H9 (cell line): ENCODE measurements around the gene SLC16A6. TPM values are rescaled to one million over a fixed set of nuclear protein-coding genes. Genes with fewer than 3 reads are reported as not detected.
"Not testable (repeated sequence)": the region's sequence is repeated elsewhere in the genome, so short reads cannot be mapped to it uniquely, and the experiment has no call there.

Source experiments
- DNase-seq: peaks from one replicate; pipeline ENCODE4 v3.0.0-alpha.2; 2017
- H2AFZ ChIP-seq: one replicate; pipeline ENCODE4 v1.6.1; 2013; ENCODE audit warnings: mild to moderate bottlenecking, low read length, control low read depth, moderate library complexity
- H2AK5ac ChIP-seq: 2 replicates; pipeline ENCODE4 v1.6.1; 2013; ENCODE audit warnings: low read length, control low read depth, mixed read lengths; ENCODE audit not compliant: insufficient read length
- H2BK120ac ChIP-seq: one replicate; pipeline ENCODE4 v1.6.1; 2013; ENCODE audit warnings: low read depth, mild to moderate bottlenecking, low read length, control low read depth, inconsistent platforms; ENCODE audit not compliant: poor library complexity, severe bottlenecking
- H2BK12ac ChIP-seq: 2 replicates; pipeline ENCODE4 v1.6.1; 2013; ENCODE audit warnings: low read length, control low read depth, mixed read lengths, low read depth; ENCODE audit not compliant: insufficient read length
- H2BK15ac ChIP-seq: 2 replicates; pipeline ENCODE4 v1.6.1; 2013; ENCODE audit warnings: low read depth, low read length, control low read depth
- H2BK20ac ChIP-seq: one replicate; pipeline ENCODE4 v1.6.1; 2013; ENCODE audit warnings: low read depth, mild to moderate bottlenecking, low read length, control low read depth, inconsistent platforms; ENCODE audit not compliant: poor library complexity, severe bottlenecking
- H2BK5ac ChIP-seq: 2 replicates; pipeline ENCODE4 v1.6.1; 2013; ENCODE audit warnings: low read length, control low read depth, mixed read lengths; ENCODE audit not compliant: insufficient read length
- H3K14ac ChIP-seq: 2 replicates; pipeline ENCODE4 v1.6.1; 2013; ENCODE audit warnings: low read length, control low read depth; ENCODE audit not compliant: insufficient read depth
- H3K18ac ChIP-seq: 2 replicates; pipeline ENCODE4 v1.6.1; 2013; ENCODE audit warnings: low read depth, mild to moderate bottlenecking, mixed read lengths, low read length, control low read depth; ENCODE audit not compliant: insufficient read length
- H3K23ac ChIP-seq: 2 replicates; pipeline ENCODE4 v1.6.1; 2013; ENCODE audit warnings: low read length, control low read depth, mixed read lengths, low read depth; ENCODE audit not compliant: insufficient read length
- H3K23me2 ChIP-seq: 2 replicates; pipeline ENCODE4 v1.6.1; 2013; ENCODE audit warnings: low read depth, mild to moderate bottlenecking, mixed read lengths, low read length, control low read depth; ENCODE audit not compliant: insufficient read length, poor library complexity, severe bottlenecking
- H3K27ac ChIP-seq: 2 replicates; pipeline ENCODE4 v1.5.1; 2013; ENCODE audit warnings: low read length, control low read depth, mixed read lengths, low read depth; ENCODE audit not compliant: insufficient read length
- H3K27me3 ChIP-seq: 2 replicates; pipeline ENCODE4 v1.6.1; 2013; ENCODE audit warnings: low read length, control low read depth, inconsistent platforms; ENCODE audit not compliant: insufficient read depth
- H3K4ac ChIP-seq: 2 replicates; pipeline ENCODE4 v1.6.1; 2013; ENCODE audit warnings: low read depth, mild to moderate bottlenecking, control low read depth, inconsistent platforms, low read length, moderate library complexity
- H3K4me1 ChIP-seq: 2 replicates; pipeline ENCODE4 v1.6.1; 2013; ENCODE audit warnings: low read length, control low read depth, inconsistent platforms; ENCODE audit not compliant: insufficient read depth
- H3K4me2 ChIP-seq: 2 replicates; pipeline ENCODE4 v1.6.1; 2013; ENCODE audit warnings: low read length, control low read depth, mixed read lengths; ENCODE audit not compliant: insufficient read length, insufficient read depth
- H3K56ac ChIP-seq: 2 replicates; pipeline ENCODE4 v1.6.1; 2013; ENCODE audit warnings: low read depth, mild to moderate bottlenecking, mixed read lengths, low read length, control low read depth; ENCODE audit not compliant: insufficient read length
- H3K79me1 ChIP-seq: 2 replicates; pipeline ENCODE4 v1.6.1; 2013; ENCODE audit warnings: low read depth, mild to moderate bottlenecking, moderate library complexity, low read length, control low read depth, inconsistent platforms; ENCODE audit not compliant: insufficient read depth, poor library complexity, severe bottlenecking
- H3K79me2 ChIP-seq: 2 replicates; pipeline ENCODE4 v1.6.1; 2013; ENCODE audit warnings: low read length, control low read depth, inconsistent platforms; ENCODE audit not compliant: insufficient read depth
- H3K9ac ChIP-seq: 2 replicates; pipeline ENCODE4 v1.6.1; 2013; ENCODE audit warnings: low read length, control low read depth, mixed read lengths; ENCODE audit not compliant: insufficient read length; ENCODE audit errors: extremely low read depth
- H3K9me3 ChIP-seq: one replicate; pipeline ENCODE4 v1.6.1; 2013; ENCODE audit warnings: low read depth, low read length, inconsistent platforms; ENCODE audit not compliant: control insufficient read depth
- H3T11ph ChIP-seq: one replicate; pipeline ENCODE4 v1.6.1; 2013; ENCODE audit warnings: mild to moderate bottlenecking, low read length, control low read depth, inconsistent platforms
- H4K20me1 ChIP-seq: one replicate; pipeline ENCODE4 v1.6.1; 2013; ENCODE audit not compliant: control insufficient read depth, insufficient read length, insufficient read depth
- H4K5ac ChIP-seq: 2 replicates; pipeline ENCODE4 v1.6.1; 2013; ENCODE audit warnings: low read depth, mild to moderate bottlenecking, mixed read lengths, low read length, control low read depth; ENCODE audit not compliant: insufficient read length
- H4K8ac ChIP-seq: replicated peaks from 2 replicates; pipeline ENCODE4 v1.6.1; 2013; ENCODE audit warnings: low read length, control low read depth, mixed read lengths, low read depth; ENCODE audit not compliant: insufficient read length
- H4K91ac ChIP-seq: 2 replicates; pipeline ENCODE4 v1.6.1; 2013; ENCODE audit warnings: low read depth, mild to moderate bottlenecking, moderate library complexity, mixed read lengths, low read length, control low read depth; ENCODE audit not compliant: insufficient read length
- H3K27ac Mint-ChIP-seq, 3 experiments: 2 replicates in 2 of 3; 3 replicates in 1 of 3; pipeline ENCODE4 v1.8.0; 2020 to 2021; ENCODE audit warnings: mixed read lengths in 3 of 3, mild to moderate bottlenecking in 1 of 3, moderate library complexity in 1 of 3
- H3K27me3 Mint-ChIP-seq: 2 replicates; pipeline ENCODE4 v1.8.0; 2021; ENCODE audit warnings: low read depth, mild to moderate bottlenecking, moderate library complexity, mixed read lengths
- H3K36me3 Mint-ChIP-seq, 3 experiments: 2 replicates in 2 of 3; 3 replicates in 1 of 3; pipeline ENCODE4 v1.8.0; 2020 to 2021; ENCODE audit warnings: low read depth in 3 of 3, mixed read lengths in 3 of 3; ENCODE audit not compliant: insufficient read depth in 1 of 3
- H3K4me1 Mint-ChIP-seq, 2 experiments: 2 replicates each; pipeline ENCODE4 v1.8.0; 2020; ENCODE audit warnings: mixed read lengths in 2 of 2
- H3K4me3 Mint-ChIP-seq, 2 experiments: 2 replicates in 1 of 2; 3 replicates in 1 of 2; pipeline ENCODE4 v1.8.0; 2020 to 2021; ENCODE audit warnings: mild to moderate bottlenecking in 2 of 2, mixed read lengths in 2 of 2, moderate library complexity in 1 of 2
- H3K9me3 Mint-ChIP-seq, 2 experiments: 2 replicates in 1 of 2; 3 replicates in 1 of 2; pipeline ENCODE4 v1.8.0; 2020; ENCODE audit warnings: mild to moderate bottlenecking in 2 of 2, mixed read lengths in 2 of 2, moderate library complexity in 1 of 2
- WGBS: extraction: QIAGEN DNeasy Blood & Tissue Kit; methylation state at CpG from one replicate; pipeline ENCODE4 v1.1.7; 2013; ENCODE audit warnings: missing lambda C conversion rate, low lambda C conversion rate, mixed read lengths; ENCODE audit not compliant: insufficient read length; ENCODE audit errors: extremely low coverage; 5-methylcytosine and 5-hydroxymethylcytosine counted together
- total RNA-seq: library from RNA; stranded (reverse); gene quantifications from 2 replicates; pipeline ENCODE4 v1.2.1, GENCODE V29; 2021
- TF ChIP-seq, protein P1 (sequence below): fragments of 200-600 bp; sonication (generic); conservative IDR thresholded peaks from 3 replicates; pipeline ENCODE4 v1.8.0; 2021; ENCODE audit warnings: antibody characterized with exemption, mild to moderate bottlenecking

Gene SLC16A6
- total RNA-seq, 1 experiment from 2014 or later = 0.33 TPM

DNA sequence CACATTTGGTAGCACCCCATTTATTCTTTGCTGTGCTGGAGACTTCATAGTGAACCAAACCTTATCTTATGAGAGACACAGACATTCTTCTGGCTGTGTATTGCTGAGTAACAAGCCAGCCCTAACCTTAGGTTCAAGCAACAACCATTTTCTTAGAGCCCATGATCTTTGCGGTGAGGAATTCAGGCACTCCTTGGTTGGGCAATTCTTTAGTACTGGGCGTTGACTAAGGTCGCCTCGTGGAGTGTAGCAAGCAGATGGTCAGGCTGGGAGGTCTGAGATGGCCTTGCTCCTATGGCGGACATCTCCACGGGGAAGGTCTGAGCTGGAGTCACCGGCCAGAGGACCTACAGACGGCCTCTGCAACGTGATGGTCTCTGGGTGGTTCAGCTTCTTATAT is 43.5 kb upstream of the SLC16A6 start:
- no peak overlapping the region for H4K8ac ChIP-seq
- Mint-ChIP-seq H3K4me3 (no peak overlapping the region), H3K4me1 (0 out of 4 replicates have a peak, but pooled peaks cover 0 to 2% of the 10 kb centered on the region in 2 experiments), H3K36me3 (peaks cover 10 to 15% (median 13%) of the 10 kb centered on the region in 3 experiments), H3K27me3 (peaks cover 1% of the 10 kb centered on the region; the same call in 1 of the 2 replicates), H3K27ac (no peak overlapping the region), H3K9me3 (peaks cover 21 to 28% of the 10 kb centered on the region in 2 experiments)
- no peaks in the 10 kb centered on the region for H3K4me1 ChIP-seq
- no peak overlapping the region for H3K9ac ChIP-seq
- TF ChIP-seq, protein P1, sequence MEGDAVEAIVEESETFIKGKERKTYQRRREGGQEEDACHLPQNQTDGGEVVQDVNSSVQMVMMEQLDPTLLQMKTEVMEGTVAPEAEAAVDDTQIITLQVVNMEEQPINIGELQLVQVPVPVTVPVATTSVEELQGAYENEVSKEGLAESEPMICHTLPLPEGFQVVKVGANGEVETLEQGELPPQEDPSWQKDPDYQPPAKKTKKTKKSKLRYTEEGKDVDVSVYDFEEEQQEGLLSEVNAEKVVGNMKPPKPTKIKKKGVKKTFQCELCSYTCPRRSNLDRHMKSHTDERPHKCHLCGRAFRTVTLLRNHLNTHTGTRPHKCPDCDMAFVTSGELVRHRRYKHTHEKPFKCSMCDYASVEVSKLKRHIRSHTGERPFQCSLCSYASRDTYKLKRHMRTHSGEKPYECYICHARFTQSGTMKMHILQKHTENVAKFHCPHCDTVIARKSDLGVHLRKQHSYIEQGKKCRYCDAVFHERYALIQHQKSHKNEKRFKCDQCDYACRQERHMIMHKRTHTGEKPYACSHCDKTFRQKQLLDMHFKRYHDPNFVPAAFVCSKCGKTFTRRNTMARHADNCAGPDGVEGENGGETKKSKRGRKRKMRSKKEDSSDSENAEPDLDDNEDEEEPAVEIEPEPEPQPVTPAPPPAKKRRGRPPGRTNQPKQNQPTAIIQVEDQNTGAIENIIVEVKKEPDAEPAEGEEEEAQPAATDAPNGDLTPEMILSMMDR = no peak
- H2BK15ac ChIP-seq = no peak overlapping the region
- H3K23me2 ChIP-seq = no peaks in the 10 kb centered on the region
- H2BK12ac ChIP-seq = no peak overlapping the region
- H3K14ac ChIP-seq = no peak overlapping the region
- H2BK20ac ChIP-seq = no peak overlapping the region
- H3K4me2 ChIP-seq = no peak overlapping the region
- no peak overlapping the region for H2AFZ ChIP-seq
- WGBS = no CpG with 5 or more reads among the region's 9 CpGs
- no peaks in the 10 kb centered on the region for H3K79me1 ChIP-seq
- H3K27me3 ChIP-seq = no peaks in the 10 kb centered on the region
- no peaks in the 10 kb centered on the region for H3K9me3 ChIP-seq
- no peaks in the 10 kb centered on the region for H4K20me1 ChIP-seq
- no peaks in the 10 kb centered on the region for H3K79me2 ChIP-seq
- H2BK5ac ChIP-seq = no peak overlapping the region
- no peak overlapping the region for H3K27ac ChIP-seq
- H2BK120ac ChIP-seq = no peak overlapping the region
- H3K56ac ChIP-seq = no peak overlapping the region
- no peak overlapping the region for H3K23ac ChIP-seq
- no peak overlapping the region for H3K18ac ChIP-seq
- no peak overlapping the region for H3T11ph ChIP-seq
- H4K91ac ChIP-seq = no peak overlapping the region
- H4K5ac ChIP-seq = no peak overlapping the region
- no peak for DNase-seq
- no peak overlapping the region for H3K4ac ChIP-seq
- no peak overlapping the region for H2AK5ac ChIP-seq

DNA sequence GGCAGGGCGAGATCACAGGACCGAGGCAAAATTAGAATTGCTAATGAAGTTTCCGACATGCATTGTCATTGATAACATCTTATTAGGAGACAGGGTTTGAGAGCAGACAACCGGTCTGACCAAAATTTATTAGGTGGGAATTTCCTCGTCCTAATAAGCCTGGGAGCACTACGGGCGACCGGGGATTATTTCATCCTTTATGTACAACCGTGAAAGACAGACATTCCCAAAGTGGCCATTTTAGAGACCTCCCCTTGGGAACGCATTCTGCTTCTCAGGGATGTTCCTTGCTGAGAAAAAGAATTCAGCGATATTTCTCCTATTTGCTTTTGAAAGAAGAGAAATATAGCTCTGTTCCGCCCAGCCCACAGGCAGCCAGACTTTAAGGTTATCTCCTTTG is 41.0 kb upstream of the SLC16A6 start:
- H3K9me3 ChIP-seq, H3K4me2 ChIP-seq, H2BK15ac ChIP-seq, H4K20me1 ChIP-seq, H3K4me1 ChIP-seq, H3K79me2 ChIP-seq, H2BK120ac ChIP-seq, H2AK5ac ChIP-seq, H3K56ac ChIP-seq, H3K27me3 Mint-ChIP-seq, H3T11ph ChIP-seq, H2BK12ac ChIP-seq, H2BK20ac ChIP-seq, H3K27ac ChIP-seq, H3K9ac ChIP-seq, H3K4ac ChIP-seq, H3K23me2 ChIP-seq, H3K14ac ChIP-seq, H4K8ac ChIP-seq, H3K4me3 Mint-ChIP-seq, H3K27me3 ChIP-seq, H2BK5ac ChIP-seq, H3K4me1 Mint-ChIP-seq, H3K23ac ChIP-seq, H2AFZ ChIP-seq, H3K27ac Mint-ChIP-seq, DNase-seq, H3K18ac ChIP-seq, H4K5ac ChIP-seq, H3K79me1 ChIP-seq, H4K91ac ChIP-seq: not testable (repeated sequence)
- Mint-ChIP-seq H3K36me3 (peaks cover 10 to 15% (median 15%) of the 10 kb centered on the region in 3 experiments), H3K9me3 (peaks cover 21 to 29% of the 10 kb centered on the region in 2 experiments)
- no CpG with 5 or more reads among the region's 12 CpGs for WGBS
